SK-N-SH (cell line): Measurements from ENCODE around the gene TEKTIP1. TPM values are rescaled to one million over a fixed set of nuclear protein-coding genes. Genes with fewer than 3 reads are reported as not detected.

Source experiments
- CTCF ChIA-PET: fragments of 300-600, 350-600 bp; formaldehyde crosslinking; extraction: SDS; loops from one replicate; lab custom pipeline; 2021; lab: Yijun Ruan, JAX
- POLR2A ChIA-PET: fragments of 350-600 bp; sonication (Branson Sonifier 250); formaldehyde crosslinking; extraction: SDS; loops from one replicate; lab custom pipeline; 2020; ENCODE audit warnings: antibody characterized with exemption, inconsistent platforms; lab: Yijun Ruan, JAX
- DNase-seq: peaks from one replicate; pipeline ENCODE4 v3.0.0; 2012
- H2AFZ ChIP-seq: fragments of 200-600 bp; sonication (generic); 2 replicates; pipeline ENCODE4 v1.8.1; 2016; ENCODE audit warnings: antibody characterized with exemption, mild to moderate bottlenecking, low read depth
- H3F3A ChIP-seq: fragments of 200-600 bp; sonication (generic); replicated peaks from 2 replicates; pipeline ENCODE3; 2016; ENCODE audit warnings: antibody characterized with exemption, mild to moderate bottlenecking; ENCODE audit not compliant: insufficient read depth
- H3K27ac ChIP-seq, 2 experiments: fragments of 200-500 bp in 1 of 2; fragments of 200-600 bp in 1 of 2; sonication (Bioruptor generic) in 1 of 2; sonication (generic), shearing (Covaris generic) in 1 of 2; 2 replicates each; pipeline versions ENCODE4 v1.5.1 to v1.6.1; 2014 to 2016; ENCODE audit warnings: low read depth in 2 of 2, inconsistent platforms in 1 of 2, low read length in 1 of 2, mild to moderate bottlenecking in 1 of 2, mixed read lengths in 1 of 2
- H3K27me3 ChIP-seq: fragments of 200-600 bp; sonication (generic), shearing (Covaris generic); 2 replicates; pipeline ENCODE4 v1.6.1; 2016; ENCODE audit warnings: mixed run types; ENCODE audit not compliant: insufficient read depth
- H3K36me3 ChIP-seq, 2 experiments: fragments of 200-500 bp in 1 of 2; fragments of 200-600 bp in 1 of 2; sonication (Bioruptor generic) in 1 of 2; sonication (generic) in 1 of 2; replicated peaks in 1 of 2; 2 replicates each; pipeline versions ENCODE3 to v1.5.1; 2014 to 2016; ENCODE audit warnings: low read length in 1 of 2, mild to moderate bottlenecking in 1 of 2; ENCODE audit not compliant: insufficient read depth in 2 of 2, control insufficient read depth in 1 of 2
- H3K4me1 ChIP-seq, 2 experiments: fragments of 200-500 bp in 1 of 2; fragments of 200-600 bp in 1 of 2; sonication (Bioruptor generic) in 1 of 2; sonication (generic), shearing (Covaris generic) in 1 of 2; 2 replicates each; pipeline versions ENCODE4 v1.5.1 to v1.6.1; 2014 to 2016; ENCODE audit warnings: low read depth in 1 of 2, low read length in 1 of 2, mixed run types in 1 of 2; ENCODE audit not compliant: insufficient read depth in 2 of 2, control insufficient read depth in 1 of 2
- H3K4me2 ChIP-seq: fragments of 200-600 bp; sonication (generic), shearing (Covaris generic); 2 replicates; pipeline ENCODE4 v1.6.1; 2017; ENCODE audit warnings: mixed run types
- H3K4me3 ChIP-seq, 2 experiments: fragments of 200-500 bp in 1 of 2; fragments of 200-600 bp in 1 of 2; sonication (Bioruptor generic) in 1 of 2; sonication (generic), shearing (Covaris generic) in 1 of 2; 2 replicates each; pipeline versions ENCODE4 v1.5.1 to v1.8.1; 2014 to 2016; ENCODE audit warnings: low read depth in 2 of 2, inconsistent platforms in 1 of 2, low read length in 1 of 2, mild to moderate bottlenecking in 1 of 2, mixed read lengths in 1 of 2, moderate library complexity in 1 of 2
- H3K79me2 ChIP-seq: fragments of 200-600 bp; sonication (generic); 2 replicates; pipeline ENCODE4 v1.8.1; 2017; ENCODE audit warnings: mild to moderate bottlenecking; ENCODE audit not compliant: insufficient read depth
- H3K9ac ChIP-seq: fragments of 200-600 bp; sonication (generic); 2 replicates; pipeline ENCODE4 v1.6.1; 2017; ENCODE audit warnings: mixed run types
- H3K9me2 ChIP-seq: fragments of 200-600 bp; sonication (generic); 2 replicates; pipeline ENCODE4 v1.6.1; 2017; ENCODE audit warnings: mixed run types
- H3K9me3 ChIP-seq: fragments of 200-600 bp; sonication (generic); 2 replicates; pipeline ENCODE4 v1.6.1; 2017; ENCODE audit warnings: mixed run types, mild to moderate bottlenecking, moderate library complexity
- H4K20me1 ChIP-seq: fragments of 200-600 bp; sonication (generic); 2 replicates; pipeline ENCODE4 v1.6.1; 2017; ENCODE audit warnings: mild to moderate bottlenecking, mixed run types; ENCODE audit not compliant: insufficient read depth
- CHD2 ChIP-seq: fragments of 150-350 bp; IDR thresholded peaks from 2 replicates; pipeline ENCODE4 v1.6.1; 2018; ENCODE audit warnings: low read length; ENCODE audit not compliant: partially characterized antibody
- CTCF ChIP-seq: fragments of 200-600 bp; sonication (generic); IDR thresholded peaks from 2 replicates; pipeline ENCODE4 v1.6.1; 2017; ENCODE audit warnings: antibody characterized with exemption, mild to moderate bottlenecking, moderate library complexity
- EZH2phosphoT487 ChIP-seq: fragments of 200-600 bp; sonication (generic); IDR thresholded peaks from 2 replicates; pipeline ENCODE4 v1.6.1; 2017; ENCODE audit warnings: low read depth, mixed run types, mild to moderate bottlenecking, antibody characterized with exemption, moderate library complexity, borderline replicate concordance
- GATA2 ChIP-seq: sonication (generic); formaldehyde crosslinking; IDR thresholded peaks from 2 replicates; pipeline ENCODE4 v1.5.0; 2020; ENCODE audit warnings: mild to moderate bottlenecking, missing genetic modification reagents
- JUND ChIP-seq: IDR thresholded peaks from 2 replicates; pipeline ENCODE4 v1.4.0; 2012
- MEF2A ChIP-seq: IDR thresholded peaks from 2 replicates; pipeline ENCODE4 v1.4.0; 2012; ENCODE audit warnings: low read depth, borderline replicate concordance
- MXI1 ChIP-seq: IDR thresholded peaks from 2 replicates; pipeline ENCODE4 v1.6.1; 2012; ENCODE audit warnings: mild to moderate bottlenecking, low read depth, low read length, improper control_type of control experiment
- POLR2AphosphoS5 ChIP-seq: IDR thresholded peaks from 2 replicates; pipeline ENCODE4 v1.6.1; 2012; ENCODE audit warnings: low read depth, low read length
- RAD21 ChIP-seq: IDR thresholded peaks from 2 replicates; pipeline ENCODE4 v1.6.1; 2012; ENCODE audit warnings: mild to moderate bottlenecking, low read length
- REST ChIP-seq: IDR thresholded peaks from 2 replicates; pipeline ENCODE4 v1.6.1; 2012; ENCODE audit warnings: mild to moderate bottlenecking, low read depth, low read length, moderate library complexity
- RFX5 ChIP-seq: IDR thresholded peaks from 2 replicates; pipeline ENCODE4 v1.6.1; 2012; ENCODE audit warnings: mild to moderate bottlenecking, improper control_type of control experiment, low read length
- SMC3 ChIP-seq: IDR thresholded peaks from 2 replicates; pipeline ENCODE4 v1.6.1; 2012; ENCODE audit warnings: low read depth, low read length, improper control_type of control experiment
- TAF1 ChIP-seq: IDR thresholded peaks from 2 replicates; pipeline ENCODE4 v1.6.1; 2012; ENCODE audit warnings: low read depth, mild to moderate bottlenecking, low read length, moderate library complexity, borderline replicate concordance
- TEAD4 ChIP-seq: IDR thresholded peaks from 2 replicates; pipeline ENCODE4 v1.4.0; 2012; ENCODE audit warnings: mild to moderate bottlenecking, borderline replicate concordance; ENCODE audit not compliant: insufficient read depth
- YY1 ChIP-seq: IDR thresholded peaks from 2 replicates; pipeline ENCODE4 v1.4.0; 2012; ENCODE audit warnings: low read depth, mild to moderate bottlenecking
- WGBS: methylation state at CpG from one replicate; pipeline ENCODE4 v1.1.6; 2017; ENCODE audit warnings: low lambda C conversion rate; 5-methylcytosine and 5-hydroxymethylcytosine counted together
- polyA plus RNA-seq, 3 experiments: library from polyadenylated mRNA; depleted of rRNA; stranded (reverse); fragments of >200 nt; gene quantifications; 2 replicates each; pipeline ENCODE4 v1.2.3, GENCODE V29; 2012
- TF ChIP-seq, protein P1 (sequence below): IDR thresholded peaks from 2 replicates; pipeline ENCODE4 v1.4.0; 2012; ENCODE audit warnings: low read depth, borderline replicate concordance

TEKTIP1 gene
- polyA plus RNA-seq, 1 of the 3 experiments (the other 2 are of a cell fraction) = 0.12 TPM

- TF ChIP-seq, protein P1, sequence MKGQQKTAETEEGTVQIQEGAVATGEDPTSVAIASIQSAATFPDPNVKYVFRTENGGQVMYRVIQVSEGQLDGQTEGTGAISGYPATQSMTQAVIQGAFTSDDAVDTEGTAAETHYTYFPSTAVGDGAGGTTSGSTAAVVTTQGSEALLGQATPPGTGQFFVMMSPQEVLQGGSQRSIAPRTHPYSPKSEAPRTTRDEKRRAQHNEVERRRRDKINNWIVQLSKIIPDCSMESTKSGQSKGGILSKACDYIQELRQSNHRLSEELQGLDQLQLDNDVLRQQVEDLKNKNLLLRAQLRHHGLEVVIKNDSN = no peak
Observed at GRCh38 chr19:3515891-3516422, 23.0 kb upstream of the TEKTIP1 start (continued).

GRCh38 chr19:3516675-3517207, 22.2 kb upstream of the TEKTIP1 start:
- Histone ChIP-seq H3F3A (no peaks in the 10 kb centered on the region), H3K27ac (no peak overlapping the region), H3K9ac (no peak overlapping the region), H3K9me3 (no peaks in the 10 kb centered on the region), H3K4me1 (peaks cover 0 to 20% of the 10 kb centered on the region in 2 experiments; a peak in 1 of 4 replicates), H3K4me2 (no peak overlapping the region), H2AFZ (no peak overlapping the region), H3K9me2 (no peaks in the 10 kb centered on the region), H3K27me3 (no peaks in the 10 kb centered on the region), H4K20me1 (peaks cover 96% of the 10 kb centered on the region), H3K4me3 (no peak overlapping the region), H3K36me3 (peaks cover 3 to 7% of the 10 kb centered on the region in 2 experiments), H3K79me2 (peaks cover 100% of the 10 kb centered on the region)
- ChIA-PET POLR2A (no interaction called here), CTCF (interaction anchor here (0.9 to 1.7 kb wide), 4 partner anchors 11 to 212 kb away, joined by 3 to 7 read pairs (median 3); no protein-coding TSS in a partner anchor)
- peak; percentile 56 for DNase-seq
- WGBS = 70% methylated on average over 6 of the region's 15 CpGs
- TF ChIP-seq RAD21 (no peak), YY1 (no peak), MXI1 (peak; percentile 51; the same call in 1 of the 2 replicates), TAF1 (no peak)

DNA sequence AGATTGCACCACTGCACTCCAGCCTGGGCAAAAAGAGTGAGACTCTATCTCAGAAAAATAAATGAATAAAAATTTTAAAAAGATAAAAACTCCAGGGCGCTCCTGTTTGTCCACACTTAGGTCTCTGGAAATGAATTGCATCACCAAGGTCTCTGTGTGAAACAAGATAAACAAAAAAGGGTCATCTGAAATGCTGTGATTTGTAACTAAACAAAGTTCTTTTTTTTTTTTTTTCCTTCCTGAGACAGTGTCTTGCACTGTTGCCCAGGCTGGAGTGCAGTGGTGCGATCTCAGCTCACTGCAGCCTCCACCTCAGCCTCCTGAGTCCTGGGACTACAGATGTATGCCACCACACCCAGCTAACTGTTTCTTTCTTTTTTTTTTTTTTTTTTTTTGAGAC, 21.3 kb upstream of the TEKTIP1 start:
- Histone ChIP-seq H3K9ac (no peak overlapping the region), H3K9me2 (no peaks in the 10 kb centered on the region), H3K4me3 (no peak overlapping the region), H3K9me3 (no peaks in the 10 kb centered on the region), H3K27me3 (no peaks in the 10 kb centered on the region), H3K27ac (no peak overlapping the region), H3K4me1 (peaks cover 0 to 20% of the 10 kb centered on the region in 2 experiments; a peak in 1 of 4 replicates), H3F3A (no peaks in the 10 kb centered on the region), H3K79me2 (peaks cover 100% of the 10 kb centered on the region), H2AFZ (no peak overlapping the region), H3K4me2 (no peak overlapping the region), H3K36me3 (peaks cover 3 to 9% of the 10 kb centered on the region in 2 experiments), H4K20me1 (peaks cover 96% of the 10 kb centered on the region)
- DNase-seq = no peak
- TF ChIP-seq MEF2A (no peak), TEAD4 (no peak), EZH2phosphoT487 (no peak), CHD2 (no peak), GATA2 (CRISPR knock-in tag) (no peak), JUND (no peak), SMC3 (no peak), REST (no peak), MXI1 (no peak), RFX5 (no peak), POLR2AphosphoS5 (no peak), CTCF (no peak)
- TF ChIP-seq, protein P1 = no peak
- ChIA-PET CTCF (interaction anchor here (1.7 kb wide), 1 partner anchor 28 kb away, joined by 9 read pairs; no protein-coding TSS in a partner anchor), POLR2A (no interaction called here)
- 97% methylated on average over 2 of the region's 2 CpGs for WGBS
